HUES64 (cell line): ENCODE results near the gene TRIM24.

Experiments used
- H3K27ac ChIP-seq: 2 replicates; pipeline ENCODE4 v1.7.0; 2013; ENCODE audit warnings: low read depth, low read length, inconsistent platforms
- H3K27me3 ChIP-seq: 2 replicates; pipeline ENCODE4 v1.6.1; 2013; ENCODE audit warnings: mild to moderate bottlenecking, low read length; ENCODE audit not compliant: insufficient read depth
- H3K36me3 ChIP-seq: 2 replicates; pipeline ENCODE4 v1.6.1; 2013; ENCODE audit warnings: mild to moderate bottlenecking, low read length; ENCODE audit not compliant: insufficient read depth
- H3K4me1 ChIP-seq: 2 replicates; pipeline ENCODE4 v1.6.1; 2013; ENCODE audit warnings: mild to moderate bottlenecking, low read length, moderate library complexity; ENCODE audit not compliant: insufficient read depth
- H3K4me3 ChIP-seq: 2 replicates; pipeline ENCODE4 v1.5.1; 2013; ENCODE audit warnings: mild to moderate bottlenecking, low read length, moderate library complexity
- H3K9ac ChIP-seq: 2 replicates; pipeline ENCODE4 v1.6.1; 2013; ENCODE audit warnings: mild to moderate bottlenecking, low read depth, low read length
- H3K9me3 ChIP-seq: 2 replicates; pipeline ENCODE4 v1.6.1; 2013; ENCODE audit warnings: low read depth, low read length; ENCODE audit not compliant: insufficient read depth
- WGBS: fragments of 150-250, 120-280 bp; methylation state at CpG from one replicate; pipeline ENCODE4 v1.1.7; 2013; ENCODE audit warnings: missing lambda C conversion rate; 5-methylcytosine and 5-hydroxymethylcytosine counted together

TRIM24 gene

DNA sequence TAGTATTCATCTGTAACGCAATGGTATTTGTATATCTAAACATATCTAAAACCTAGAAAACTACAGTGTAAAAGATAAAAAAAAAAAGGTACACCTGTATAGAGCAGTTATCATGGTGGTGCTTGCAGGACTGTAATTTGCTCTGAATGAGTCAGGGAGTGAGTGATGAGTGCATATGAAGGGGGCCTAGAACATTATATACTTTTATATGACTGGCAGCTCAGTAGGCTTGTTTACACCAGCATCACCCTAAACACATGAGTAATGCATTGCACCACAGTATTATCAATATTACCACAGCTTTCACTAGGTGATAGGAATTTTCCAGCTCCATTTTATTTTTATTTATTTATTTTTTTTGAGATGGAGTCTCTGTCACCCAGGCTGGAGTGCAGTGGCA lies 40.8 kb downstream of the TRIM24 start:
- no peak overlapping the region for H3K4me3 ChIP-seq
- H3K27ac ChIP-seq, result no peak overlapping the region
- no peaks in the 10 kb centered on the region for H3K27me3 ChIP-seq
- peaks cover 24% of the 10 kb centered on the region for H3K4me1 ChIP-seq
- no peaks in the 10 kb centered on the region for H3K9me3 ChIP-seq
- WGBS, result no CpG with 5 or more reads among the region's 1 CpG
- no peak overlapping the region for H3K9ac ChIP-seq
- peaks cover 48% of the 10 kb centered on the region for H3K36me3 ChIP-seq

DNA sequence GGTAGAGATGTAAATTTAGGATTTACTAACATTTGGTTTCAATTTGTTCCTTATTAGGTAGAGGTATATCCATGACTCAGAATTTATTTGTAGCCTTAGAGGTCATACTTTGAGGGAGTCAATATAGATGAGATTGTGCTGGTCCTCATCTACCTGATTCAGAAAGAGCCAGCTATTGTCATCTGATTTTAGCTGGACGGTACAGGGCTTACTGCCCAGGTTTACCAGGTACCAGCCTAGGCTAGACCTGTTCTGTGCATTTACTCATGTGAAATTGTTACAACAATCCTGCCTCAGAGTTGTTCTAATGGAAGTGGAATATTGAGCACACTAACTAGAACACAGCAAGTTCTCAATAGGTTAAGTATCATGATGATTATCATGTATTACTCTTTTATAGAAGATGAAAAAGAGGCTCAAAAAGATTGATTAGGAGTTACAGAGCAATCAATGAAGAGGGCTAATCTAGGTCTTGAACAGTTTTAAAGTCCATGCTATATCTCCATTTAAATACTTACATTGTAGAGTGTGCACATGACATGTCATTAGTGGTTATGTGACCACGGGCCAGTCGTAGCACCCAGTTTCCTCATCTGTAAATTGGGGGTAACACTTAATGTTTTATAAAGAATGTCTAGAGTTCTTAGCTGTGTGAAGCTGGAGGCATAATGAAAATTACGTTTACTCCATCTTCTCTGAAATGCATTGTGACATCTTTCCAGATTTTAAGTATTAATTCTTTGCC lies 42.1 kb downstream of the TRIM24 start:
- Histone ChIP-seq H3K9me3 (no peaks in the 10 kb centered on the region), H3K9ac (no peak overlapping the region), H3K36me3 (peaks cover 54% of the 10 kb centered on the region), H3K27me3 (no peaks in the 10 kb centered on the region), H3K4me3 (no peak overlapping the region), H3K4me1 (peaks cover 24% of the 10 kb centered on the region), H3K27ac (no peak overlapping the region)
- WGBS, result 90% methylated on average over 4 of the region's 4 CpGs

DNA sequence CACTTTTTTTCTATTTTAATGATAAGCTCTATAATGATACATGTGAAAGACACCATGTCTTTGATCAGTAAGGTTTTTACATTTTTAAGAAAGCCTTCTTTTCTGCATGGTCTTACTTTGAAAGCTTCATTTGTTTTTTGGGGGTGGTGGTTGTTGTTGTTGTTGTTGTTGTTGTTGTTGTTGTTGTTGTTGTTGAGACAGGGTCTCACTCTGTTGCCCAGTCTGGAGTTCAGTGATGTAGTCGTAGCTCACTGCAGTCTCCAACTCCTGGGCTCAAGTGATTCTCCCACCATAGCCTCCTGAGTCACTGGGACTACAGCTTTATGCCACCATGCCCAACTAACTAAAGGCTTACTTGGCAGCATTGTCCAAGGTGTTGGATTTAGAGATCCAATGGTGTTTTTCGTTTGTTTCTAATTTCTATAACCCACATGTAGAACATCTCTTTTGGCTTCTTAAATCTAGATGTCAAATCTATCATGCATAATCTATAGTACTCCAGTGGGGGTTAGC lies 45.4 kb downstream of the TRIM24 start:
- no peak overlapping the region for H3K9ac ChIP-seq
- no peak overlapping the region for H3K4me3 ChIP-seq
- peaks cover 19% of the 10 kb centered on the region for H3K4me1 ChIP-seq
- 100% methylated on average over 2 of the region's 2 CpGs for WGBS
- no peak overlapping the region for H3K27ac ChIP-seq
- H3K27me3 ChIP-seq, result no peaks in the 10 kb centered on the region
- peaks cover 69% of the 10 kb centered on the region for H3K36me3 ChIP-seq
- H3K9me3 ChIP-seq, result no peaks in the 10 kb centered on the region; the same call in 1 of the 2 replicates

DNA sequence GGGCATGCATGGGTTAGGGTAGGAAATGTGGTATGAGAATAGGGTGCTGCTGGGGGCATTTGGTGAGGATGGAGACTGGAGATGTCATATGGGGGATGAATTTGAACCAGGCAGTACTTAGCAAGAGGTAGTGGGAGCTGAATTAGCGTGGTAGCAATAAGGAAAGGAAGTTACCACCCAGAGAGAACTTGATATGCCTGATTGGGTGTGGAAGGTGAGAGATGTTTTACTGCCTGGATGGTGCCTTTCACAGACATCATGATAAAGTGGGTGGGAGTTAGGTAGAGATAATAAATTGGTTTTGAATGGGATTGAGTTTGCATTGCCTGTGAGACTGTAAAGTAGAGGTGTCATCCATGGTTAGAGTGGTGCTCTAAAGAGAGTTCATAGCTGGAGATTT lies 46.7 kb downstream of the TRIM24 start:
- H3K27me3 ChIP-seq, result no peaks in the 10 kb centered on the region
- H3K4me1 ChIP-seq, result peaks cover 14% of the 10 kb centered on the region
- H3K36me3 ChIP-seq, result peaks cover 82% of the 10 kb centered on the region
- no peak overlapping the region for H3K9ac ChIP-seq
- peaks cover 7% of the 10 kb centered on the region; the same call in 1 of the 2 replicates for H3K9me3 ChIP-seq
- H3K4me3 ChIP-seq, result no peak overlapping the region
- no peak overlapping the region for H3K27ac ChIP-seq
- WGBS, result 2% methylated on average over 1 of the region's 1 CpG

DNA sequence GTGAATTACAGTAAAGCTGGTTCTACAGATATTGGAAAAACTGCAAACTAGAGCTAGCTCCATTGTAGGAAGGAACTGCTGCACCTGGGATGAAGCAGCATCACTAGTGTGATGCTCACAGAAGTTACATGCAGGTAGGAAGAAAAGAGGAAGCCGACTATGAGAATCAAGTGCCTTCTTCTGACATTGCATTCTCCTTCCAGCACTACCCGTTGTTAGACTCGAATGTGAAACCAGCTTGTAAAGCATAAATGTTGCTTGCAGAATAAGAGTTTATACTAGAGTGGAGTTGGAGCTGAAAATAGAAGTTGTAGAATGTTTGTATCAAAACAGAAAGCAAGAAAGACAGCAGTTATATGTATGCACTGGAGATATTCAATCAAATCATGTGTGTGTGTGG lies 49.9 kb downstream of the TRIM24 start:
- Histone ChIP-seq H3K4me3 (no peak overlapping the region), H3K9ac (no peak overlapping the region), H3K4me1 (no peaks in the 10 kb centered on the region), H3K27me3 (no peaks in the 10 kb centered on the region), H3K9me3 (peaks cover 8% of the 10 kb centered on the region; the same call in 1 of the 2 replicates), H3K36me3 (peaks cover 99% of the 10 kb centered on the region), H3K27ac (no peak overlapping the region)
- 99% methylated on average over 3 of the region's 3 CpGs for WGBS

DNA sequence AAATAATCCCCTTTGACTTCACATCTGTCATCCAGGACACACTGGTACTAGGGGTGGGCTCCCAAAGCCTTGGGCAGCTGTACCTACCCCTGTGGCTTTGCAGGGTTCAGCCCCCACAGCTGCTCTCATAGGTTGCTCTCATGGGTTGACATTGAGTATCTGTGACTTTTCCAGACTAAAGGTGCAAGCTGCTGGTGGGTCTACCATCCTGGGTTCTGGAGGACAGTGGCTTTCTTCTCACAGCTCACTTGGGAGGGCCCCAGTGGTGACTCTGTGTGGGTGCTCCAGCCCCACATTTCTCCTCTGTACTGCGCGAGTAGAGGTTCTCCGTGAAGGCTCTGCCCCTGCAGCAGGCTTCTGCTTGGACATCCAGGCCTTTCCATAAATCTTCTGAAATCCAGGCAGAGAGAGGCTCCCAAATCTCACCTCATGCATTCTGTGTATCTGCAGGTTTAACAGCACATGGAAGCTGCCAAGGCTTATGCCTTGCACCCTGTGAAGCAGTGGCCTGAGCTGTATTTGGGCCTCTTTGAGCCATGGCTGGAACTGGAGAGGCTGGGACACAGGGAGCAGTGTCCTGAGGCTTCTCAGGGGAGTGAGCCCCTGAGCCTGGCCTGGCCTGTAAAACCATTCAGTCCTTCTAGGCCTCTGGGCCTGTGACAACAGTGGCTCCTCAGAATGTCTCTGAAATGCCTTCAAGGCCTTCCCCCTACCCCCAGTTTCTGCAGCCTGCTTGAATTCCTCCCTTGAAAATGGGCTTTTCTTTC lies 52.2 kb downstream of the TRIM24 start:
- peaks cover 97% of the 10 kb centered on the region for H3K36me3 ChIP-seq
- no peaks in the 10 kb centered on the region for H3K27me3 ChIP-seq
- H3K27ac ChIP-seq, result no peak overlapping the region

DNA sequence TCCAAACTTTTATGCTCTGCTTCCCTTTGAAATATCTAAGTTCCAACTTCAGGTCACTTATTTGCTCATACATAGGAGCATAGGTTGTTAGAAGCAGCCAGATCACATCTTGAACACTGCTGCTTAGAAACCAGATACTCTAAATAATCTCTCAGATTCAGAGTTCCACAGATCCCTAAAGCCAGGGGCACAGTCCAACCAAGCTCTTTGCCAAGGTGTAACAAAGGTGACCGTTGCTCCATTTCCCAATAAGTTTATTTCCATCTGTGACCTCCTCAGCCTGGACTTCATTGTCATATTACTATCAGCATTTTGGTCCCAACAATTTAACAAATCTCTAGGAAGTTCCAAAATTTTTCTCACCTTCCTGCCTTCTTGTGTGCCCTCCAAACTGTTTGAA lies 52.8 kb downstream of the TRIM24 start:
- peaks cover 97% of the 10 kb centered on the region for H3K36me3 ChIP-seq
- H3K27ac ChIP-seq, result no peak overlapping the region
- no peak overlapping the region for H3K9ac ChIP-seq
- 97% methylated on average over 1 of the region's 1 CpG for WGBS
- peaks cover 8% of the 10 kb centered on the region; the same call in 1 of the 2 replicates for H3K9me3 ChIP-seq
- no peak overlapping the region for H3K4me3 ChIP-seq
- H3K27me3 ChIP-seq, result no peaks in the 10 kb centered on the region
- no peaks in the 10 kb centered on the region for H3K4me1 ChIP-seq

More for the DNA sequence above, 52.2 kb downstream of the TRIM24 start:
- no peak overlapping the region for H3K9ac ChIP-seq
- H3K4me3 ChIP-seq, result no peak overlapping the region
- H3K9me3 ChIP-seq, result peaks cover 8% of the 10 kb centered on the region; the same call in 1 of the 2 replicates
- 96% methylated on average over 3 of the region's 3 CpGs for WGBS
- H3K4me1 ChIP-seq, result no peaks in the 10 kb centered on the region

DNA sequence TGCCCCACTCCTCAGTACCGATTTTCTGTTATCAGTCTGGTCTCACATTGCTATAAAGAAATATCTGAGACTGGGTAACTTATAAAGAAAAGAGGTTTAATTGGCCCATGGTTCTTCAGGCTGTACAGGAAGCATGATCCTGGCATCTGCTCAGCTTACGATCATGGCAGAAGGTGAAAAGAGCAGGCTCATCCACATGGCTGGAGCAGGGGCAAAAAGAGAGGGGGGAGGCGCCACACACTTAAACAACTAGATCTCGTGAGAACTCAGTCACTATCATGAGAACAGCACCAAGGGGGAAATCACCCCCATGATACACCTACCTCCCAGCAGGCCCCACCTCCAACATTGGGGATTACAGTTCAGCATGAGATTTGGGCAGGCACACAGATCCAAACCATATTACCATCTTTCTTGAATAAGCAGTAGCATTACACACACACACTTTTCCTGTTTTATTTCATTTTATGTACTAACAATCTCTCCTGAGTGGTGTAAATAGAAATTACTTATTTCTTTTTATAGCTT lies 53.3 kb downstream of the TRIM24 start:
- Histone ChIP-seq H3K27me3 (no peaks in the 10 kb centered on the region), H3K4me3 (no peak overlapping the region), H3K4me1 (no peaks in the 10 kb centered on the region), H3K9me3 (peaks cover 8% of the 10 kb centered on the region; the same call in 1 of the 2 replicates), H3K27ac (no peak overlapping the region), H3K9ac (no peak overlapping the region), H3K36me3 (peaks cover 97% of the 10 kb centered on the region)
- 95% methylated on average over 3 of the region's 4 CpGs for WGBS

DNA sequence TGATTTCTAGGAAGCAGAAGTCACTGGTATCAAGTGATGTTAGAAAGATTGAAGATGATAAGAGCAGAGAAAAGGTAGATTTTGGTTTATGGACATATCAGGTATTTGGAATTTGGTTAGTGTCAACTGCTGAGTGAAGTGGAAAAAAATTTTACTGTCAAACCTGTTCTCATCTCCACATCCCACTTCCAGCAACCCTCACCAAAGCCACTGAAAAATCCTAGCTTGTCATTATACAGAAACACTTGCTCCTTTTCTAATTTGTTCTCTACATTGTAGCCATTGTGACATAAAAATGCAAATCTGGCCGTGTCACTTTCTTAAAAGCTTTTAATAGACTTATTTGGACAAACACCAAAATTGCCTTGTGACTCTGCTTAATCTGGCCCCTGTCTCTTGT lies 54.0 kb downstream of the TRIM24 start:
- H3K9me3 ChIP-seq, result peaks cover 8% of the 10 kb centered on the region; the same call in 1 of the 2 replicates
- WGBS, result 98% methylated on average over 1 of the region's 1 CpG

DNA sequence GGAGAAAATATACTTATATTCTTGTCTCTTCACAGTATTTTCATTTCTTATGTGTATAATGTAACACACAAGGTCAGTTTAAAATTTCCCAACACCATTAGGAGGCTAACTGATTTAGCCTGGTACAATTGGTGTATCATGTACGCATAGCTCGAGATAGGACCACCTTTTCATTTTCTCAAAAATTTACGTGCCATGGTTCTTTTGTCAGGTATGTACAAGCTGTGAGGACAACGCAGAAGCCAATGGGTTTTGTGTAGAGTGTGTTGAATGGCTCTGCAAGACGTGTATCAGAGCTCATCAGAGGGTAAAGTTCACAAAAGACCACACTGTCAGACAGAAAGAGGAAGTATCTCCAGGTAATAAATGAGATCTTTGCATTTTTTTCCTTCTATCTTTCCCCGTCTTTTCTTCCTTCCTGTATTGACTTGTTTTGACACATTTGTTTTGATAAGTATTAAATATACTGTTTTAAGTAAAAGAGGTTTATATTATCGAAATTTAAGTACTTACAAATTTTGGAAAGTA lies 55.0 kb downstream of the TRIM24 start:
- Histone ChIP-seq H3K9ac (no peak overlapping the region), H3K36me3 (peaks cover 98% of the 10 kb centered on the region), H3K27me3 (no peaks in the 10 kb centered on the region), H3K4me1 (no peaks in the 10 kb centered on the region), H3K27ac (no peak overlapping the region), H3K4me3 (no peak overlapping the region), H3K9me3 (peaks cover 8% of the 10 kb centered on the region; the same call in 1 of the 2 replicates)
- 96% methylated on average over 6 of the region's 7 CpGs for WGBS

More for the DNA sequence above, 54.0 kb downstream of the TRIM24 start:
- Histone ChIP-seq H3K36me3 (peaks cover 97% of the 10 kb centered on the region), H3K27me3 (no peaks in the 10 kb centered on the region), H3K9ac (no peak overlapping the region), H3K4me3 (no peak overlapping the region), H3K4me1 (no peaks in the 10 kb centered on the region), H3K27ac (no peak overlapping the region)
